ENCODE measurements around the gene TMEM234. TPM values are rescaled to one million over a fixed set of nuclear protein-coding genes. Genes with fewer than 3 reads are reported as not detected.
A peak's percentile ranks its signal among the peaks of the same experiment; 100 is the strongest.

The TMEM234 gene
- polyA plus RNA-seq, 1 donor = 22.0 TPM

GRCh38 chr1:32186491-32186890 is 35.7 kb downstream of the TMEM234 start:
- no peak for DNase-seq

GRCh38 chr1:32186077-32186476 is 36.1 kb downstream of the TMEM234 start:
- H3K27ac ChIP-seq (ENCODE audit: low read length) = no peak overlapping the region
- peaks cover 10% of the 10 kb centered on the region for H3K4me1 ChIP-seq (ENCODE audit: control insufficient read depth, insufficient read depth, low read length)
- H3K36me3 ChIP-seq (ENCODE audit: control insufficient read depth, insufficient read depth, low read length) = peaks cover 76% of the 10 kb centered on the region
- 80% methylated on average over 1 of the region's 2 CpGs for WGBS (ENCODE audit: insufficient coverage, low lambda C conversion rate)
- DNase-seq = no peak
- no peaks in the 10 kb centered on the region for H3K9me3 ChIP-seq (ENCODE audit: control insufficient read depth, low read depth, low read length)
- H3K4me3 ChIP-seq (ENCODE audit: low read length) = no peak overlapping the region
- no peaks in the 10 kb centered on the region for H3K27me3 ChIP-seq (ENCODE audit: control insufficient read depth, insufficient read depth, low read length)

More at GRCh38 chr1:32186491-32186890, 35.7 kb downstream of the TMEM234 start:
- peaks cover 76% of the 10 kb centered on the region for H3K36me3 ChIP-seq (ENCODE audit: control insufficient read depth, insufficient read depth, low read length)
- H3K27me3 ChIP-seq (ENCODE audit: control insufficient read depth, insufficient read depth, low read length) = no peaks in the 10 kb centered on the region
- no CpG with 5 or more reads among the region's 2 CpGs for WGBS (ENCODE audit: insufficient coverage, low lambda C conversion rate)
- no peak overlapping the region for H3K4me3 ChIP-seq (ENCODE audit: low read length)
- peaks cover 6% of the 10 kb centered on the region for H3K4me1 ChIP-seq (ENCODE audit: control insufficient read depth, insufficient read depth, low read length)
- no peaks in the 10 kb centered on the region for H3K9me3 ChIP-seq (ENCODE audit: control insufficient read depth, low read depth, low read length)
- H3K27ac ChIP-seq (ENCODE audit: low read length) = no peak overlapping the region

GRCh38 chr1:32184650-32185049 is 37.5 kb downstream of the TMEM234 start:
- Histone ChIP-seq H3K27me3 (ENCODE audit: control insufficient read depth, insufficient read depth, low read length) (no peaks in the 10 kb centered on the region), H3K36me3 (ENCODE audit: control insufficient read depth, insufficient read depth, low read length) (peaks cover 64% of the 10 kb centered on the region), H3K4me1 (ENCODE audit: control insufficient read depth, insufficient read depth, low read length) (peaks cover 13% of the 10 kb centered on the region)

GRCh38 chr1:32182060-32182459 is 40.1 kb downstream of the TMEM234 start:
- Histone ChIP-seq H3K27me3 (ENCODE audit: control insufficient read depth, insufficient read depth, low read length) (no peaks in the 10 kb centered on the region), H3K9me3 (ENCODE audit: control insufficient read depth, low read depth, low read length) (no peaks in the 10 kb centered on the region), H3K4me3 (ENCODE audit: low read length) (no peak overlapping the region), H3K4me1 (ENCODE audit: control insufficient read depth, insufficient read depth, low read length) (peaks cover 21% of the 10 kb centered on the region), H3K36me3 (ENCODE audit: control insufficient read depth, insufficient read depth, low read length) (peaks cover 41% of the 10 kb centered on the region), H3K27ac (ENCODE audit: low read length) (no peak overlapping the region)
- WGBS (ENCODE audit: insufficient coverage, low lambda C conversion rate) = 100% methylated on average over 1 of the region's 6 CpGs
- no peak for DNase-seq

More at GRCh38 chr1:32184650-32185049, 37.5 kb downstream of the TMEM234 start:
- Histone ChIP-seq H3K27ac (ENCODE audit: low read length) (no peak overlapping the region), H3K4me3 (ENCODE audit: low read length) (no peak overlapping the region), H3K9me3 (ENCODE audit: control insufficient read depth, low read depth, low read length) (no peaks in the 10 kb centered on the region)
- DNase-seq = no peak

GRCh38 chr1:32181563-32181962 is 40.6 kb downstream of the TMEM234 start:
- Histone ChIP-seq H3K4me3 (ENCODE audit: low read length) (no peak overlapping the region), H3K9me3 (ENCODE audit: control insufficient read depth, low read depth, low read length) (no peaks in the 10 kb centered on the region), H3K27me3 (ENCODE audit: control insufficient read depth, insufficient read depth, low read length) (no peaks in the 10 kb centered on the region), H3K27ac (ENCODE audit: low read length) (no peak overlapping the region), H3K36me3 (ENCODE audit: control insufficient read depth, insufficient read depth, low read length) (peaks cover 36% of the 10 kb centered on the region), H3K4me1 (ENCODE audit: control insufficient read depth, insufficient read depth, low read length) (peaks cover 21% of the 10 kb centered on the region)
- no CpG with 5 or more reads among the region's 5 CpGs for WGBS (ENCODE audit: insufficient coverage, low lambda C conversion rate)
- no peak for DNase-seq

- no peak overlapping the region for H3K27ac ChIP-seq (ENCODE audit: low read length)
- H3K4me3 ChIP-seq (ENCODE audit: low read length) = peak overlapping the region; percentile 85
- no peaks in the 10 kb centered on the region for H3K9me3 ChIP-seq (ENCODE audit: control insufficient read depth, low read depth, low read length)
- H3K36me3 ChIP-seq (ENCODE audit: control insufficient read depth, insufficient read depth, low read length) = peaks cover 31% of the 10 kb centered on the region
- DNase-seq = no peak
- H3K4me1 ChIP-seq (ENCODE audit: control insufficient read depth, insufficient read depth, low read length) = peaks cover 21% of the 10 kb centered on the region
- no CpG with 5 or more reads among the region's 9 CpGs for WGBS (ENCODE audit: insufficient coverage, low lambda C conversion rate)
- no peaks in the 10 kb centered on the region for H3K27me3 ChIP-seq (ENCODE audit: control insufficient read depth, insufficient read depth, low read length)
Observed at GRCh38 chr1:32181065-32181464, 41.1 kb downstream of the TMEM234 start.

- peaks cover 21% of the 10 kb centered on the region for H3K4me1 ChIP-seq (ENCODE audit: control insufficient read depth, insufficient read depth, low read length)
- no peaks in the 10 kb centered on the region for H3K27me3 ChIP-seq (ENCODE audit: control insufficient read depth, insufficient read depth, low read length)
- peaks cover 29% of the 10 kb centered on the region for H3K36me3 ChIP-seq (ENCODE audit: control insufficient read depth, insufficient read depth, low read length)
- WGBS (ENCODE audit: insufficient coverage, low lambda C conversion rate) = 48% methylated on average over 3 of the region's 36 CpGs
- H3K4me3 ChIP-seq (ENCODE audit: low read length) = peak overlapping the region; percentile 85
- H3K9me3 ChIP-seq (ENCODE audit: control insufficient read depth, low read depth, low read length) = no peaks in the 10 kb centered on the region
- H3K27ac ChIP-seq (ENCODE audit: low read length) = peak overlapping the region; percentile 95
- no peak for DNase-seq
Observed at GRCh38 chr1:32180186-32181060, 41.7 kb downstream of the TMEM234 start.

- Histone ChIP-seq H3K27ac (ENCODE audit: low read length) (peak within 1 kb of the TSS; percentile 95), H3K27me3 (ENCODE audit: control insufficient read depth, insufficient read depth, low read length) (no peaks in the 10 kb centered on the region), H3K4me3 (ENCODE audit: low read length) (peak within 1 kb of the TSS; percentile 85), H3K36me3 (ENCODE audit: control insufficient read depth, insufficient read depth, low read length) (peaks cover 29% of the 10 kb centered on the region), H3K4me1 (ENCODE audit: control insufficient read depth, insufficient read depth, low read length) (peaks cover 21% of the 10 kb centered on the region), H3K9me3 (ENCODE audit: control insufficient read depth, low read depth, low read length) (no peaks in the 10 kb centered on the region)
- DNase-seq = peak; percentile 91 to 96
- no CpG with 5 or more reads among the region's 79 CpGs for WGBS (ENCODE audit: insufficient coverage, low lambda C conversion rate)
Observed at GRCh38 chr1:32179443-32180185, 42.5 kb downstream of the TMEM234 start, which contains the start of gene TXLNA. Gene TXLNA, plus strand, starts transcription at chr1:32179675. Its CDS starts 671 bp downstream, at chr1:32180346.

- DNase-seq = no peak
- Histone ChIP-seq H3K4me3 (ENCODE audit: low read length) (peak overlapping the region; percentile 85), H3K9me3 (ENCODE audit: control insufficient read depth, low read depth, low read length) (no peaks in the 10 kb centered on the region), H3K27ac (ENCODE audit: low read length) (peak overlapping the region; percentile 95), H3K27me3 (ENCODE audit: control insufficient read depth, insufficient read depth, low read length) (no peaks in the 10 kb centered on the region), H3K4me1 (ENCODE audit: control insufficient read depth, insufficient read depth, low read length) (peaks cover 21% of the 10 kb centered on the region), H3K36me3 (ENCODE audit: control insufficient read depth, insufficient read depth, low read length) (peaks cover 27% of the 10 kb centered on the region)
- no CpG with 5 or more reads among the region's 7 CpGs for WGBS (ENCODE audit: insufficient coverage, low lambda C conversion rate)
Observed at GRCh38 chr1:32179193-32179442, 43.0 kb downstream of the TMEM234 start.

- Histone ChIP-seq H3K36me3 (ENCODE audit: control insufficient read depth, insufficient read depth, low read length) (peaks cover 27% of the 10 kb centered on the region), H3K4me1 (ENCODE audit: control insufficient read depth, insufficient read depth, low read length) (peaks cover 22% of the 10 kb centered on the region), H3K27ac (ENCODE audit: low read length) (peak overlapping the region; percentile 95), H3K4me3 (ENCODE audit: low read length) (peak overlapping the region; percentile 85), H3K9me3 (ENCODE audit: control insufficient read depth, low read depth, low read length) (no peaks in the 10 kb centered on the region), H3K27me3 (ENCODE audit: control insufficient read depth, insufficient read depth, low read length) (no peaks in the 10 kb centered on the region)
- DNase-seq = no peak
- WGBS (ENCODE audit: insufficient coverage, low lambda C conversion rate) = 100% methylated on average over 1 of the region's 7 CpGs
Observed at GRCh38 chr1:32178380-32179192, 43.6 kb downstream of the TMEM234 start.
